HG02759 (cell line): Measurements from ENCODE around the gene MYBPC1.

ENCODE experiments used
- ATAC-seq: cut with Tn5 transposase; IDR thresholded peaks from one replicate; pipeline ENCODE4 v1.9.1; 2021; ENCODE audit warnings: mild to moderate bottlenecking, moderate library complexity; ENCODE audit not compliant: unreplicated experiment

Gene MYBPC1

DNA sequence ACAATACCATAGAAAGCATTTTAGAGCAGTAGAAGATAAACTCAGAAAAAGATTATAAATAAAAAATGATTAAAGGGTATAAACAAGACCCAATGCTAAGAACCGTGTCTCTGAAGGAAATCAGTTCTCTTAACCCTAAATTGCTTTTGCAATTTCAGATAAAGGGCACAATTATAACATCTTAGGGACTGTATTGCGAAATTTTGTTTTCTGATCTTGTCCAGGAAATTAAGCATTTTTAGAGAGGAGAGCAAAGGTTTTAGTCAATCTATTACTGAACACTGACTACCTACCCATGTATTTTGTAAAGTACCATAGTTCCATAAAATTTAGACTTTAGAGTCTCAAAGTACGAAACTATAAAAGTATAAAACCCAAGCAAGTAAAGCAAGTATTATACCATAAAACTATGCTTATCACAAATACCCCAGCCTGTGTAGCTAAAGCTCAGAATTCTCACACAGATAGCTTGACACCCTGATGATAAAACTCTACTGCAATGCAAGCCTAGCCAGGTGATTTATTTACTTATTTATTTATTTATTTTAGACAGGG lies 95.8 kb downstream of the MYBPC1 start:
- ATAC-seq = no peak

DNA sequence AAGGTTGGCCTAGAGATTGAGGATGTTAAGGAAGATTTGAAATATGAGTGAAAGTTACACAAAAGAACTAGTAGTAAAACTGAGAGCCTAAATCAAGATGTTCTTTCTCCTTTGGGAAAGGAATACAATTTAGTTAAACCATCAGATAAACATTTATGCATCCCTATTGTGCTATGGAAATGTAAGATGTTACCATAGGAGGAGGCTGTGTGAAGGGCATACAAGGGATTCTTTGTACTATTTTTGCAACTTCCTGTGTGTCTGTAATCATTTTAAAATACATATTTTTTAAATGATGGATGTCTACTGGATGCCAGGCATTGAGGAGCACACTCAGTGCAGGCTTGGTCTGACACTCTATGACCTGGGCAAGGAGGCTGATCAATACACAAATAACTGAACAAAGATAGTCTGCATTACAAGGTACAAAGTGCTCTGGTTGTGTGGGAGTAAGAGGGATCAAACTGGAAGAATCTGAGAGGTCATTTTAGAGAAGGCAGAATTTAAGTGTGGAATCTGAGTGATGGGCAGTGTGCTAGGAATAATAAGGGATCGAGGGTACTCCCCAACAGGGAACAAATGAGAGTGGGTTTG lies 96.8 kb downstream of the MYBPC1 start:
- no peak for ATAC-seq

DNA sequence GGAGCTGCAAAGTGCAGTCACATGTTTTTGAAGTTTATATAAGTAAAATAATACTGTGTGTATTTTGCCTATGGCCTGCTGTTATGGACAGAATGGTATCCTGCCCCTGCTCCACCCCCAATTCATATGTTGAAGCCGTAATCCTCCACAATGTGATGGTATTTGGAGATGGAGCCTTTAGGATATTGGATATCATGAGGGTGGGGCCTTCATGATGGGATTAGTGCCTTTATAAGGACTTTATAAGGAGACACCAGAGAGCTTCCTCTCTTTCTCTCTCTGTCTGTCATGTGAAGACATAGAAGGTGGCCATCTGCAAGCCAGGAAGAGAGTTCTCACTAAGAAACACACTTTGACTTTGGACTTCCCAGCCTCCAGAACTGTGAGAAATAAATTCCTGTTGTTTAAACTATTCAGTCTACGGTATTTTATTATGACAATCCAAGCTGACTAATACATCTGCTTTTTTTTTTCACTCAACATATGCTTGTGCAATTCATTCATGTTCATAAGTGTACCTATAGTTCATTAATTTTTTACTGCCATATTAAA lies 99.6 kb downstream of the MYBPC1 start:
- no peak for ATAC-seq

DNA sequence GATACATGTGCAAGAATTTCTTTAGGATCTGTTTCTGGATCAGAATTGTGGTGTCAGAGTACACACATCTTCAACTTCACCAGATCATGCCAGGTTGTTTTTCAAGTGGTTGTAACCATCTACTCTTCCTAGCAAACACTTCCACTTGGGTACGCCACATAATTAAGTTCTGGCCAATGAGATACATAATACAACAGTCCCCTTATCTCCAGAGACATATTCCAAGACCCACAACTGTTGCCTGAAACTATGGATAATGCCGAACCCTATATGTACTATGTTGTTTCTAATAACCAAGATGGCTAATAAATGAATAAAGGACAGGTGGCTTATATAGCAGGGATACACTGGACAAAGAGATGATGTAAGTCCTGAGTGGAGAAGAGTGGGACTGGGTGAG lies 100.2 kb downstream of the MYBPC1 start:
- no peak for ATAC-seq

DNA sequence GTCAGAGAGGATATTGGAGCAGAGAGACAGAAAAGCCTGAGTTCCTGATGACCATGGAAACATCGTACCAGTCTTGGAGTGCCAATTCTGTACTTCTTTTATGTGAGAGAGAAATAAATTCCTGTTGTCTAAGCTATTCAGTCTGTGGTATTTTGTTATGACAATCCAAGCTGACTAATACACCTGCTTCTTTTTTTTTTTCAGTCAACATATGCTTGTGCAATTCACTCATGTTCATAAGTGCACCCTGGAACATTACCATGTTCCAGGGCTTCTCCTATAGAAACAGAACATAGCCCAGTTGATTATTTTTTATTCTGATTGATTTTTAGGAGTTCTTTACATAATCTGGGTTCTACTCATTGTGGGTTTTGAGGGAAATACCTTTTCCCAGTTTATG lies 100.9 kb downstream of the MYBPC1 start:
- no peak for ATAC-seq

DNA sequence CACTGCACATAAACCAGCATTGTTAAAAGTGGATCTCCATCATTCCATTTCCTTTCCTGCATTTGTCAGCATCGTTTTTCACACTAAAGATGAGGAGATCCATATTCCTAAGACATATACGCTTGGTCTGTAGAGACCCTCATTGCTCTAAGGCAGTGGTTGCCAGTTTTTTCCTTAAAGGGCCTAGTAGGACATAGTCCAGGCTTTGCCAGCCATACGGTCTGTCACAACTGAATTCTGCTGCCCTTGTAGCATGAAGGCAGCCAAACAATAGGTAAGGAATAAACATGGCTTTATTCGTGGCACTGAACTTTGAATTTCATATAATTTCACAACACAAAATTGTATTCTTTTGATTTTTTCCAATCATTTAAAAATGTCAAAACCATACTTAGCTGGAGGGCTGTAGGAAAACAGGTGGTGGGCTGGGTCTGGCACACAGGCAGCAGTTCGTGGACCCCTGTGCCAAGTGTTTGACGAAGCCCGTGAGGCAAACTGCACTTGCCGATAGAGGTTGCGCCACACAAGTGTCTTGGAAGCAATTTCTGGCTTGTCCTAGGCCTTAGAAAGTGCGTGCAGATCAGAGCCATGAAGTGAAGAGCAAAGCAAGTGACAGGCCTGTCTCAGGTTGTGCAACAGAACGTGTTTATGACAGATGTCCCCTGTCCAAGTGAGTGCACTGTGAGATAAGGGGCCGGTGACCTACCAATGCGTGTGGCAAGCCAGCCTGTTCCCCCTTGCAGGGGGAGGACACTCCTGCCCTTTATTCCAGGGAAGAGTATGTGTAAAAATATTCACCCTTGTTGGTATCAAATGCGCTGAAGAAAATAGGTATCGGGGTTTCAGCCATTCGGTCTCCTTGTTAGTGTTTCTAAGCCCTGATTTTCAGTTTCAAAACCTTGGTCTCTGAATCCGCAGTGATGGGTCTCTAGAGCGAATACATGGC lies 101.8 kb downstream of the MYBPC1 start:
- peak; percentile 5 for ATAC-seq

DNA sequence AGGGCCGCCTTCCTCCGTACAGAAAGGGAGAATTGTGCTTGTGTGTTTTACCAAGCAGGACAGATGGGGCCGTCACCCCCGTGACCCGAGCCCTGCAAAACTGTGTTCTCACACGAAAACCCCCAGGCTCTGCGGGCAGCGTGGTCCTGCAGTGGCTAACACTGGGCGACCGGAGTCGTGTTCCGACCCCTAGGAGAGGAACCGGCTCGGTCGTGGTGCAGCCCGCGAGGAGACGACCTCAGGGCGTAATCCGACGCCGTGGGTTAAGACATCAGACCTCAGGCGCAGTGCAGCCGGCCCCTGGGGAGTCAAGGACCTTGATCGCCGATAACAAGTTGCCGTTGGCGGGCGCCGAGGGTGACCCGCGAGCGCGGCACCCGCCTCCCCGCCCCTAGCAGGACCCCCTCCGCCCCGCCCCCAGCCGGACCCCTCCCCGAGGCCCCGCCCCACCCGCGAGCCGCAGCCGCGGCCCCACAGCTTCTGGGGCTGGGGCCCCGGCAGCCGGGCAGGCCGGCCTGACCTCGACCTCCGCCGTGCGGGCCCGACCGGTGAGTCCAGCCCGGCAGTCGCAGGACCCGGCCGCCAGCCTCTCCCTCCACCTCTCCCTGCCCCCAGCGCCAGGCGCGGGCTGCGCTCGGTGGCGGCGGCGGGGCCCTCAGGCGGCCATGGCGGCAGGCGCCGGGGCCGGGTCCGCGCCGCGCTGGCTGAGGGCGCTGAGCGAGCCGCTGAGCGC lies 102.6 kb downstream of the MYBPC1 start, which contains the start of gene CHPT1:
CHPT1 (plus strand) TSS at position 444 of the 733 bp plus-strand sequence; CDS start at position 666, 222 bp downstream.
- peak; percentile 70 for ATAC-seq

DNA sequence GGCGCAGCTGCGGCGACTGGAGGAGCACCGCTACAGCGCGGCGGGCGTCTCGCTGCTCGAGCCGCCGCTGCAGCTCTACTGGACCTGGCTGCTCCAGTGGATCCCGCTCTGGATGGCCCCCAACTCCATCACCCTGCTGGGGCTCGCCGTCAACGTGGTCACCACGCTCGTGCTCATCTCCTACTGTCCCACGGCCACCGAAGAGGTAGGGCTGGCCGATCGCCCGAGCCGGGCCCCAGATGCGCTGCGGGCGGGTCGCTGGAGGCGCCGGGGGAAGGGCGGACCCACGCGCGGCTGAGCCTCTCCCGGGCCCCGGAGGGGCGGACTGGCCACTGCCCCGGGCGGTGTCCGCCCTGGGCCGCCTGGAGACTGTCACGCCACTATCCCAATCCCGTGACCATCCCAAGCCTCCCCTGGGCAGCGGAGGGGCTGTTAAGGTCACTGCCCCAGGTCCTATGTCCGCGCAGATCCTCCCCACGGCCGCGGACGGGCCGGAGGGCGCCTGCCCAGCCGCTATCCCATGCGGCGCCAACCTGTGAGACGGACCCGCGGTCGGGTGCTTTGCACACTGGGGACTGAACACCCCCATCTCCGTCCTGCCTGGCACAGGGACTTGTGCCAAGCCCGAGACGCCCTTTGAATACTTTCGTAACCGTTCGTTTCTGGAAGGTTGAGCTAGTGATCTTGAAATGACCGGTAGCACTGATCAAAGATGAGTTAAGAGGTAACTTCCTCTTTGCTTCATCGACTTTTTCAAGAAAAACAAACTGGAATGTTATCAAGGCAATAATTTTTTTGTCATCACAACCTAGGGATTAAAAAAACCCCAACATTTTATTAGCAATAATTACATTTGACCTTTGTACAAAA lies 103.4 kb downstream of the MYBPC1 start:
- peak; percentile 32 for ATAC-seq

DNA sequence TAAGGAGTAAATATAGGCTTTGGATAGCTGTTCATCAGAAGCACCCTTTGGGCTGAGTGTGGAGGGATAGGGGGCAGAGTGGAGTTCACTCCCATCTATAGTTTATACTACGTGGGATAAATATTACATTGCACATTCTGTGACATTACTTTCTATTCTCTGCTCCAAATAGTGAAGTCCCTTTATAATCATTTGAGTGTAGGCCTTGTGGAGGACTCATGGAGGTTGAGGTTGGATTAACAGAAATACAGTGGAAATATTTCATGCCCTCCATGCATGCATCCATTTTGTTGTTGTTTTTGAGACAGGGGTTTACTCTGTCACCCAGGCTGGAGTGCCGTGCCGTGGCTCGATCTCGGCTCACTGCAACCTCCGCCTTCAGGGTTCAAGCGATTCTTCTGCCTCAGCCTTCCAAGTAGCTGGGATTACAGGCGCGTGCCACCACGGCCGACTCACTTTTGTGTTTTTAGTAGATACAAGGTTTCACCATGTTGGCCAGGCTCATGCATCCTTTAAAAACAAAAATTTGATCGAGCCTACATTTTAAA lies 104.1 kb downstream of the MYBPC1 start:
- no peak for ATAC-seq

DNA sequence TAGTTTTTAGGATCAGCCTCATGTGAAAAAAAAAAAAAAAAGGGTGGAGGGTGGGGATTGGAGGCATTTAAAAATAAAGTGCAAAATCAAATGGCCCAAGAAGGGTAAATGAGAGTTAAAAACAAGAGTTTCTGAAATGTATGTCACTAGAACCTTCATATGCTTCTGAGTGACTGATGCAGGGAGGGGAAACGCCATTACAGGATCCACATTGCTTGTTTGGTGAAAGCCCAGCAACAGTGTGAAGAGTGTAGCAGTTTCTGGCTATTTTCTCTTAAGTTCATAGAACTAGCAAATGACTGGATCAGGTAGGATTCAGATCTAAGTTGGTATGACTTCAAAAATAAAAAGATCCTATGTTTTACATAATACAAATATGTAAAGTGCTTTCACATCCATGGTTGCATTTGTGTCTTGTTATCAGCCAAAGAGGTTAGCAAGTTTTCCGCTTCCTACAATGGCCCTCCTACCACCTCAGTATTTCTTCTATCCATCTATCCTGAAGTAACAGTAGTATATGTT lies 105.6 kb downstream of the MYBPC1 start:
- no peak for ATAC-seq

DNA sequence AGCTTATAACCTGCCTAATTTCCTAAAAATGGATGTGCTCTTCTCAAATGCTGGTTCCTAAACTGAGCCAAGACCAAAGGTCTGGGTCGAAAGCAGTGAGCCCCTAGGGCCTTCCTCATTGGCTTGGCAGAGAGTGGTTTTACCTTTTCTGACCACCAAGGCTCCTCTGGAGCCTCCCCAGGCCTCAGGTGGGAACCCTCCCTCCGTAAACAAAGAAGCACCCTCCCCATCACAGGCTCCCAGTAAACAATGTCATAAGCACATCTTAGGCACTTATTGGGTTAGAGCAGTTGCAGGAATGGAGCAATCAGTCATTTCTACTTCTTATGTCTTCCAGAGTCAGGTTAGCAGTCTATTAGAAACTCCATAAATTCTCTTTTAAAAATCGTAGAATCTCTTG lies 108.7 kb downstream of the MYBPC1 start:
- no peak for ATAC-seq

DNA sequence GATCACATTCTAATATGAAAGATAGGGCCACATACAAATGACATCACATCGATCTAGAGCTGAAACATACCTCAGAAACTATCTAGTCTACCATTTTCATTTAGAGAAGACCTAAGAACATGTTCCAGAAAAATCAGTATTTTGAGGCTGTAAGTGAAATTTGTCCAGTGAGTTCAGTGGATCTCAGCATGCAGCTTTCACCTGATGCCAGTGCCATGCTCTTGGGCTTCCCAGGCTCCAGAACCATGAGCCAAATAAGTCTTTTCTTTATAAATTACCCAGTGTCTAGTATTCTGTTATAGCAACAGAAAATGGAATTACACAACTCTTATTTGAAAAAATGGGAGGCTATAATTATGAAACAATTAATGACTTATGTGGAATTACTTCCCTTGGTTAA lies 111.6 kb downstream of the MYBPC1 start:
- ATAC-seq = no peak

DNA sequence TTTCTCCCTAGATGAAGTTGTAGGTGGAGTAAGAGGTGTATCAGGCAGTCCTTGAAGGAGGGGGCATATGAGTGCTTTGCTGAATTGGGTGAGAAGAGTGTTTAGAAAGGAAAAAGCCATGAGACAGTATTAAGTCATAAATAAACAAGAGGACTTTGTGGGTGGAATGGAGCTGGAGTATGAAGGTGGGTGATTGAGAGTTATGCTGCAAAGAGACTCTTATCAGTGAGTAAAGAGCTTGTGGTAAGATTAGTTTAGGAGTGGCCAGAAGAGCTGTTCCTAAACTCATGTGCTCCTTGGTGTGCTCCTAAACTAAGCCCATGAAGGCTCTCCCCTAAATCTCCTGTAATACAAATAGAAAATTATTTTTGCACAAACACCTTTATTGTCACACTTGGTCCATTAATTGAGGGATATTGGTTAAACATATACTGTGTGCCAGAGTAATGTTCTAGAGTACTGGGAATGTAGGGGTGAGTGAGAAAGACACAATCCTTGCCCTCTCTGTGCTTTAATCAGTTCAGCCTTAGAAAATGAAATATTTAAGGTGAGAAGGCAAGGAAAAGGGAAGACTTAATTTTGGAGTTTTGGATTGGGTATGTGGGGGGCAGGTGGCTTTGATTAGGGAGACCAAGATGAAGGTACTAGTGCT lies 112.5 kb downstream of the MYBPC1 start:
- ATAC-seq = no peak

DNA sequence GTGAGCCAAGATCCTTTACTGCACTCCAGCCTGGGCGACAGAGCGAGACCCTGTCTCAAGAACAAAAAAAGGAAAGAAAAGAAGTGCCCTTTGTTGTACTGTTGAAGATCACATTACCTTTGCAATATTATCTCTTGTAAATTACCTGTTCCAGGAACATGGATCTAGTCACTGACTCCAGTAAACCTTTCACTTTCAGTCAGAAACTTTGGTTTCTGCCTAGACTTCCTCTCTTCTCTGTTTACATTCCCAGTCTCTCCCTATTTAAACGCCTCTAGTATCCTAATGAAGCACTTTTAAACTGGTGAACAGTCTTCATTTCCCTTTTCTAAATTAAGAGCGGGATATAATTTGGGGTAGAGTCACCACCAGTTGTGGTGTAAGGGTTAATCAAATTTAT lies 115.5 kb downstream of the MYBPC1 start:
- no peak for ATAC-seq

DNA sequence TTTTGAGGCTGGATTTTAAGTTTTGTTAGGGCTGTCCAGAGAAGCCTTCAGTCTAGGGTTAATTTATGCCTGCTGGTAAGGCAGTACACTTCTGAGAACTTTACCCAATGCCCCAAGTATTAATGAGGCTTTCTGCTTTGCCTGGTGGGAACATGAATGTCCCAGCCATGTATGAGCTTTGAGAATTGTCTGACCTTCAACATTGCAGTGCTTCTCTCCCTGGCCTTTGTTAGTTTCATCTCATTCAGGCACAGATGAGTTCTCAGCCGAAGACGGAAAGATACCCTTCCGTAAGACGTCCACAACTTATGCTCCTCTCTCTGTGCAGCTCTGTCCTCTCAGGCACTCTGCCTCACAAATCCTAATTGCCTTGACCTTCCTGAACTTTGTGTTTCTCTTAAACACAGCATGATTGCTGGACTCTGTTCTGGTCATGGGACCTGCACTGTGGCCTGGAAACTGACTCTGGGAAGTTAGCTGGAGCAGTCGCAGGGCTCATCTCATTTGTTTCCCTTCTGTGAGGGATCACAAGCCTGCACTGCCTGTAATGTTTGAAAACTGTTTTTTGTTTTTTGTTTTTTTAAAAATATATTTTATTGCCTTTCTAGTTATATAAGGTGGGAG lies 118.4 kb downstream of the MYBPC1 start:
- ATAC-seq = no peak

DNA sequence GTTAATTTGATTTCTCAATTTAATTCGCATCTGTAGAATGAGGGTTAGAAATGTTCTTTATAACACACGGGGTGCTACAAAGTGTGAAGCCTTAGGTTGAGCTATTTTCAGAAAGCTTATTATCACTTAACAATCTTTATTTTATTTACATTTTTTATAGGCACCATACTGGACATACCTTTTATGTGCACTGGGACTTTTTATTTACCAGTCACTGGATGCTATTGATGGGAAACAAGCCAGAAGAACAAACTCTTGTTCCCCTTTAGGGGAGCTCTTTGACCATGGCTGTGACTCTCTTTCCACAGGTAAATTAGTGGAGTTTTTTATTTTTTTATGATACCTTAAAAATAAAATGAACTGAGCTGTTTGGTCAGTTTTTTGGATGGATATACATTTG lies 119.2 kb downstream of the MYBPC1 start:
- no peak for ATAC-seq

DNA sequence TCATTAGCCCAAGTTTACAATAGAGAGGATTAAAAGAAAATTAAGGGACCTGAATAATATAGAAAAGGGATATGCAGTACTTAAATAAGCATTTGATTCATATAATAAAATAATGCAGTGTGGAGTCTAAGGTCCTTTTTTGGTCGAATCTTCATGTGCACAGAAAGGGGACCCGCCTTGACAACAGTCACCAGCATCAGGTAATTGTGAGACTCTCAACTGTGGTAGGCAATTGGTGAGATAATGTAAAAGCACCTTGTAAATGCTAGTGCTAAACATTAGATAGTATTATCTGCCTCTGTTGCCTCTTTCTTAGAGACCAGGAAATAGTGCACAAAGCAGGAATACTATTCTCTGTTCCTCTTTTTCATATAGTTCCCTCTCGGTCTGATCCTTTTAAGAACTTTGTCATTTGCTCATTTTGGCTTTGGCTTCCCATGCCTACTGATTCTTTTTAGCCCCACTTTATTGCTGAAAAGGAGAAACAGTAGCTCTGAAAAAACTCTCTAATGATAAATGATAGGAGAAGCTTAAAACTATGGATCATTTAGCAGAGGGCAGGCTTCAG lies 120.2 kb downstream of the MYBPC1 start:
- ATAC-seq = no peak

DNA sequence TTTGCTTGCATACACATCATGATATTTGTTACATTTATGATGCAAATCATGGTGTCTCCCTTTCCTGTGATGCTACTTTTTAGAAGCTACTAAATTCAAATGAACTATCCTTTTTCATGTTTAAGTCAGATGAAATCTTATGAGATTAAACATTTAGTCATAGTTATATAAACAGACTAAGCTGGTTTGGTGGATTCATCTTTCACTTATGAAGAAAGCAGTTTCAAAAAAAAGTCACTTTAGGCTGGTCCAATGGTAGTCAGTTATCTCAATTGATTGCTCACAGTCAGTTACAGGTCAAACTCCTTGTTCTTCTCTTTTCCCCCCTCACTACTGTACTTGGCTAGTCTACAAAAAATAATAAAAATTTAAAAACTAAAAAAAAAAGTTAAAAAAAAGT lies 124.8 kb downstream of the MYBPC1 start:
- ATAC-seq = no peak
